Ishikawa (cell line): Measurements from ENCODE around the gene ZNF385D.

ENCODE experiments used
- CREB1 ChIP-seq: IDR thresholded peaks from 2 replicates; pipeline ENCODE4 v1.6.1; 2012; ENCODE audit warnings: low read depth
- NFIC ChIP-seq: IDR thresholded peaks from 2 replicates; pipeline ENCODE4 v1.6.1; 2012
- REST ChIP-seq: IDR thresholded peaks from 2 replicates; pipeline ENCODE4 v1.6.1; 2012; ENCODE audit warnings: low read depth, mild to moderate bottlenecking
- TAF1 ChIP-seq: IDR thresholded peaks from 2 replicates; pipeline ENCODE4 v1.6.1; 2012; ENCODE audit warnings: low read depth, mild to moderate bottlenecking
- TCF12 ChIP-seq: IDR thresholded peaks from 2 replicates; pipeline ENCODE4 v1.6.1; 2012; ENCODE audit warnings: low read depth
- YY1 ChIP-seq: IDR thresholded peaks from 2 replicates; pipeline ENCODE4 v1.6.1; 2012; ENCODE audit warnings: low read depth

- TF ChIP-seq REST: no peak
- no peak for TF ChIP-seq CREB1
- TF ChIP-seq TCF12: no peak
- TF ChIP-seq TAF1: no peak
- TF ChIP-seq YY1: no peak
- TF ChIP-seq NFIC: no peak
Measured at GRCh38 chr3:21540265-21540664, 210.7 kb downstream of the ZNF385D start.
